H9 (cell line): ENCODE data around the gene LMF2. TPM values are rescaled to one million over a fixed set of nuclear protein-coding genes. Genes with fewer than 3 reads are reported as not detected.

ENCODE experiments used
- DNase-seq: peaks from one replicate; pipeline ENCODE4 v3.0.0-alpha.2; 2017
- H2AFZ ChIP-seq: one replicate; pipeline ENCODE4 v1.6.1; 2013; ENCODE audit warnings: mild to moderate bottlenecking, low read length, control low read depth, moderate library complexity
- H2AK5ac ChIP-seq: 2 replicates; pipeline ENCODE4 v1.6.1; 2013; ENCODE audit warnings: low read length, control low read depth, mixed read lengths; ENCODE audit not compliant: insufficient read length
- H2BK120ac ChIP-seq: one replicate; pipeline ENCODE4 v1.6.1; 2013; ENCODE audit warnings: low read depth, mild to moderate bottlenecking, low read length, control low read depth, inconsistent platforms; ENCODE audit not compliant: poor library complexity, severe bottlenecking
- H2BK12ac ChIP-seq: 2 replicates; pipeline ENCODE4 v1.6.1; 2013; ENCODE audit warnings: low read length, control low read depth, mixed read lengths, low read depth; ENCODE audit not compliant: insufficient read length
- H2BK15ac ChIP-seq: 2 replicates; pipeline ENCODE4 v1.6.1; 2013; ENCODE audit warnings: low read depth, low read length, control low read depth
- H2BK20ac ChIP-seq: one replicate; pipeline ENCODE4 v1.6.1; 2013; ENCODE audit warnings: low read depth, mild to moderate bottlenecking, low read length, control low read depth, inconsistent platforms; ENCODE audit not compliant: poor library complexity, severe bottlenecking
- H2BK5ac ChIP-seq: 2 replicates; pipeline ENCODE4 v1.6.1; 2013; ENCODE audit warnings: low read length, control low read depth, mixed read lengths; ENCODE audit not compliant: insufficient read length
- H3K14ac ChIP-seq: 2 replicates; pipeline ENCODE4 v1.6.1; 2013; ENCODE audit warnings: low read length, control low read depth; ENCODE audit not compliant: insufficient read depth
- H3K18ac ChIP-seq: 2 replicates; pipeline ENCODE4 v1.6.1; 2013; ENCODE audit warnings: low read depth, mild to moderate bottlenecking, mixed read lengths, low read length, control low read depth; ENCODE audit not compliant: insufficient read length
- H3K23ac ChIP-seq: 2 replicates; pipeline ENCODE4 v1.6.1; 2013; ENCODE audit warnings: low read length, control low read depth, mixed read lengths, low read depth; ENCODE audit not compliant: insufficient read length
- H3K23me2 ChIP-seq: 2 replicates; pipeline ENCODE4 v1.6.1; 2013; ENCODE audit warnings: low read depth, mild to moderate bottlenecking, mixed read lengths, low read length, control low read depth; ENCODE audit not compliant: insufficient read length, poor library complexity, severe bottlenecking
- H3K27ac ChIP-seq: 2 replicates; pipeline ENCODE4 v1.5.1; 2013; ENCODE audit warnings: low read length, control low read depth, mixed read lengths, low read depth; ENCODE audit not compliant: insufficient read length
- H3K27me3 ChIP-seq: 2 replicates; pipeline ENCODE4 v1.6.1; 2013; ENCODE audit warnings: low read length, control low read depth, inconsistent platforms; ENCODE audit not compliant: insufficient read depth
- H3K4ac ChIP-seq: 2 replicates; pipeline ENCODE4 v1.6.1; 2013; ENCODE audit warnings: low read depth, mild to moderate bottlenecking, control low read depth, inconsistent platforms, low read length, moderate library complexity
- H3K4me1 ChIP-seq: 2 replicates; pipeline ENCODE4 v1.6.1; 2013; ENCODE audit warnings: low read length, control low read depth, inconsistent platforms; ENCODE audit not compliant: insufficient read depth
- H3K4me2 ChIP-seq: 2 replicates; pipeline ENCODE4 v1.6.1; 2013; ENCODE audit warnings: low read length, control low read depth, mixed read lengths; ENCODE audit not compliant: insufficient read length, insufficient read depth
- H3K56ac ChIP-seq: 2 replicates; pipeline ENCODE4 v1.6.1; 2013; ENCODE audit warnings: low read depth, mild to moderate bottlenecking, mixed read lengths, low read length, control low read depth; ENCODE audit not compliant: insufficient read length
- H3K79me1 ChIP-seq: 2 replicates; pipeline ENCODE4 v1.6.1; 2013; ENCODE audit warnings: low read depth, mild to moderate bottlenecking, moderate library complexity, low read length, control low read depth, inconsistent platforms; ENCODE audit not compliant: insufficient read depth, poor library complexity, severe bottlenecking
- H3K79me2 ChIP-seq: 2 replicates; pipeline ENCODE4 v1.6.1; 2013; ENCODE audit warnings: low read length, control low read depth, inconsistent platforms; ENCODE audit not compliant: insufficient read depth
- H3K9ac ChIP-seq: 2 replicates; pipeline ENCODE4 v1.6.1; 2013; ENCODE audit warnings: low read length, control low read depth, mixed read lengths; ENCODE audit not compliant: insufficient read length; ENCODE audit errors: extremely low read depth
- H3K9me3 ChIP-seq: one replicate; pipeline ENCODE4 v1.6.1; 2013; ENCODE audit warnings: low read depth, low read length, inconsistent platforms; ENCODE audit not compliant: control insufficient read depth
- H3T11ph ChIP-seq: one replicate; pipeline ENCODE4 v1.6.1; 2013; ENCODE audit warnings: mild to moderate bottlenecking, low read length, control low read depth, inconsistent platforms
- H4K20me1 ChIP-seq: one replicate; pipeline ENCODE4 v1.6.1; 2013; ENCODE audit not compliant: control insufficient read depth, insufficient read length, insufficient read depth
- H4K5ac ChIP-seq: 2 replicates; pipeline ENCODE4 v1.6.1; 2013; ENCODE audit warnings: low read depth, mild to moderate bottlenecking, mixed read lengths, low read length, control low read depth; ENCODE audit not compliant: insufficient read length
- H4K8ac ChIP-seq: replicated peaks from 2 replicates; pipeline ENCODE4 v1.6.1; 2013; ENCODE audit warnings: low read length, control low read depth, mixed read lengths, low read depth; ENCODE audit not compliant: insufficient read length
- H4K91ac ChIP-seq: 2 replicates; pipeline ENCODE4 v1.6.1; 2013; ENCODE audit warnings: low read depth, mild to moderate bottlenecking, moderate library complexity, mixed read lengths, low read length, control low read depth; ENCODE audit not compliant: insufficient read length
- H3K27ac Mint-ChIP-seq, 3 experiments: 2 replicates in 2 of 3; 3 replicates in 1 of 3; pipeline ENCODE4 v1.8.0; 2020 to 2021; ENCODE audit warnings: mixed read lengths in 3 of 3, mild to moderate bottlenecking in 1 of 3, moderate library complexity in 1 of 3
- H3K27me3 Mint-ChIP-seq: 2 replicates; pipeline ENCODE4 v1.8.0; 2021; ENCODE audit warnings: low read depth, mild to moderate bottlenecking, moderate library complexity, mixed read lengths
- H3K36me3 Mint-ChIP-seq, 3 experiments: 2 replicates in 2 of 3; 3 replicates in 1 of 3; pipeline ENCODE4 v1.8.0; 2020 to 2021; ENCODE audit warnings: low read depth in 3 of 3, mixed read lengths in 3 of 3; ENCODE audit not compliant: insufficient read depth in 1 of 3
- H3K4me1 Mint-ChIP-seq, 2 experiments: 2 replicates each; pipeline ENCODE4 v1.8.0; 2020; ENCODE audit warnings: mixed read lengths in 2 of 2
- H3K4me3 Mint-ChIP-seq, 2 experiments: 2 replicates in 1 of 2; 3 replicates in 1 of 2; pipeline ENCODE4 v1.8.0; 2020 to 2021; ENCODE audit warnings: mild to moderate bottlenecking in 2 of 2, mixed read lengths in 2 of 2, moderate library complexity in 1 of 2
- H3K9me3 Mint-ChIP-seq, 2 experiments: 2 replicates in 1 of 2; 3 replicates in 1 of 2; pipeline ENCODE4 v1.8.0; 2020; ENCODE audit warnings: mild to moderate bottlenecking in 2 of 2, mixed read lengths in 2 of 2, moderate library complexity in 1 of 2
- WGBS: extraction: QIAGEN DNeasy Blood & Tissue Kit; methylation state at CpG from one replicate; pipeline ENCODE4 v1.1.7; 2013; ENCODE audit warnings: missing lambda C conversion rate, low lambda C conversion rate, mixed read lengths; ENCODE audit not compliant: insufficient read length; ENCODE audit errors: extremely low coverage; 5-methylcytosine and 5-hydroxymethylcytosine counted together
- total RNA-seq: library from RNA; stranded (reverse); gene quantifications from 2 replicates; pipeline ENCODE4 v1.2.1, GENCODE V29; 2021
- TF ChIP-seq, protein P1 (sequence below): fragments of 200-600 bp; sonication (generic); conservative IDR thresholded peaks from 3 replicates; pipeline ENCODE4 v1.8.0; 2021; ENCODE audit warnings: antibody characterized with exemption, mild to moderate bottlenecking

The LMF2 gene
- total RNA-seq, 1 experiment from 2014 or later, result 43.6 TPM

- H3K27ac ChIP-seq, result no peak overlapping the region
- H2AFZ ChIP-seq, result no peak overlapping the region
- Mint-ChIP-seq H3K4me1 (peaks cover 3 to 9% of the 10 kb centered on the region in 2 experiments; a peak in 3 of 4 replicates), H3K4me3 (no peak overlapping the region), H3K9me3 (no peaks in the 10 kb centered on the region), H3K36me3 (peaks cover 0 to 2% (median 0%) of the 10 kb centered on the region in 3 experiments; a peak in 1 of 7 replicates), H3K27me3 (peaks cover 29% of the 10 kb centered on the region), H3K27ac (no peak overlapping the region)
- no CpG with 5 or more reads among the region's 8 CpGs for WGBS
- no peak overlapping the region for H4K5ac ChIP-seq
- TF ChIP-seq, protein P1, sequence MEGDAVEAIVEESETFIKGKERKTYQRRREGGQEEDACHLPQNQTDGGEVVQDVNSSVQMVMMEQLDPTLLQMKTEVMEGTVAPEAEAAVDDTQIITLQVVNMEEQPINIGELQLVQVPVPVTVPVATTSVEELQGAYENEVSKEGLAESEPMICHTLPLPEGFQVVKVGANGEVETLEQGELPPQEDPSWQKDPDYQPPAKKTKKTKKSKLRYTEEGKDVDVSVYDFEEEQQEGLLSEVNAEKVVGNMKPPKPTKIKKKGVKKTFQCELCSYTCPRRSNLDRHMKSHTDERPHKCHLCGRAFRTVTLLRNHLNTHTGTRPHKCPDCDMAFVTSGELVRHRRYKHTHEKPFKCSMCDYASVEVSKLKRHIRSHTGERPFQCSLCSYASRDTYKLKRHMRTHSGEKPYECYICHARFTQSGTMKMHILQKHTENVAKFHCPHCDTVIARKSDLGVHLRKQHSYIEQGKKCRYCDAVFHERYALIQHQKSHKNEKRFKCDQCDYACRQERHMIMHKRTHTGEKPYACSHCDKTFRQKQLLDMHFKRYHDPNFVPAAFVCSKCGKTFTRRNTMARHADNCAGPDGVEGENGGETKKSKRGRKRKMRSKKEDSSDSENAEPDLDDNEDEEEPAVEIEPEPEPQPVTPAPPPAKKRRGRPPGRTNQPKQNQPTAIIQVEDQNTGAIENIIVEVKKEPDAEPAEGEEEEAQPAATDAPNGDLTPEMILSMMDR, result no peak
- no peak overlapping the region for H3K23ac ChIP-seq
- H3K18ac ChIP-seq, result no peak overlapping the region
- H4K91ac ChIP-seq, result no peak overlapping the region
- H2BK120ac ChIP-seq, result no peak overlapping the region
- H2BK12ac ChIP-seq, result no peak overlapping the region
- H3K4ac ChIP-seq, result no peak overlapping the region
- H3K4me2 ChIP-seq, result no peak overlapping the region
- H4K8ac ChIP-seq, result no peak overlapping the region
- DNase-seq, result no peak
- H3K79me1 ChIP-seq, result no peaks in the 10 kb centered on the region
- no peak overlapping the region for H2AK5ac ChIP-seq
- no peak overlapping the region for H3K9ac ChIP-seq
- H2BK20ac ChIP-seq, result no peak overlapping the region
- no peak overlapping the region for H2BK15ac ChIP-seq
- peaks cover 9% of the 10 kb centered on the region; the same call in 1 of the 2 replicates for H3K27me3 ChIP-seq
- peaks cover 7% of the 10 kb centered on the region for H3K23me2 ChIP-seq
- no peaks in the 10 kb centered on the region for H3K9me3 ChIP-seq
- no peak overlapping the region for H3K14ac ChIP-seq
- H3T11ph ChIP-seq, result no peak overlapping the region
- H3K56ac ChIP-seq, result no peak overlapping the region
- H3K79me2 ChIP-seq, result no peaks in the 10 kb centered on the region
- no peaks in the 10 kb centered on the region for H4K20me1 ChIP-seq
- H2BK5ac ChIP-seq, result no peak overlapping the region
- H3K4me1 ChIP-seq, result no peaks in the 10 kb centered on the region
Measured at GRCh38 chr22:50483556-50483955, 23.9 kb downstream of the LMF2 start.
